ENCODE data around the gene KNDC1.

- TF ChIP-seq EZH2 (IDR thresholded peaks at IDR 0.05; ENCODE audit: borderline replicate concordance, insufficient read depth, low read depth, low read length, poor library complexity, severe bottlenecking) (no peak), CTCF (IDR thresholded peaks at IDR 0.05) (no peak)
These were observed 47.6 kb downstream of the KNDC1 start for GRCh38 chr10:133207627-133208026.
